ENCODE results near the gene UBE2R2. TPM values are rescaled to one million over a fixed set of nuclear protein-coding genes. Genes with fewer than 3 reads are reported as not detected.
A peak's percentile ranks its signal among the peaks of the same experiment; 100 is the strongest.
"Not testable (repeated sequence)": the region's sequence is repeated elsewhere in the genome, so short reads cannot be mapped to it uniquely, and the experiment has no call there.

Gene UBE2R2
- total and polyA plus RNA-seq, 10 donors, result 15.2 to 48.5 (median 39.9) TPM

GRCh38 chr9:33846231-33846630 is 29.3 kb downstream of the UBE2R2 start:
- H3K27me3 ChIP-seq (replicated peaks in 1 of 7), result no peaks in the 10 kb centered on the region
- no peak for DNase-seq
- peaks cover 18 to 98% (median 60%) of the 10 kb centered on the region in 6 donors for H3K4me1 ChIP-seq
- H3K4me3 ChIP-seq, result no peak overlapping the region
- H3K36me3 ChIP-seq, result no peaks in the 10 kb centered on the region
- no peaks in the 10 kb centered on the region for H3K9me3 ChIP-seq
- WGBS, 5 donors, result 73 to 82% (median 76%) methylated on average over 4 of the region's 4 CpGs
- intact Hi-C loops (cut with DNase I; ENCODE audit: low total_unique reads), result no loop called here
- H3K27ac ChIP-seq, result peak overlapping the region in 2 of 8 donors; percentile 18 to 27
- TF ChIP-seq POLR2AphosphoS5 (IDR thresholded peaks at IDR 0.05) (no peak), POLR2A (IDR thresholded peaks at IDR 0.05) (no peak)
- TF ChIP-seq, protein P1, sequence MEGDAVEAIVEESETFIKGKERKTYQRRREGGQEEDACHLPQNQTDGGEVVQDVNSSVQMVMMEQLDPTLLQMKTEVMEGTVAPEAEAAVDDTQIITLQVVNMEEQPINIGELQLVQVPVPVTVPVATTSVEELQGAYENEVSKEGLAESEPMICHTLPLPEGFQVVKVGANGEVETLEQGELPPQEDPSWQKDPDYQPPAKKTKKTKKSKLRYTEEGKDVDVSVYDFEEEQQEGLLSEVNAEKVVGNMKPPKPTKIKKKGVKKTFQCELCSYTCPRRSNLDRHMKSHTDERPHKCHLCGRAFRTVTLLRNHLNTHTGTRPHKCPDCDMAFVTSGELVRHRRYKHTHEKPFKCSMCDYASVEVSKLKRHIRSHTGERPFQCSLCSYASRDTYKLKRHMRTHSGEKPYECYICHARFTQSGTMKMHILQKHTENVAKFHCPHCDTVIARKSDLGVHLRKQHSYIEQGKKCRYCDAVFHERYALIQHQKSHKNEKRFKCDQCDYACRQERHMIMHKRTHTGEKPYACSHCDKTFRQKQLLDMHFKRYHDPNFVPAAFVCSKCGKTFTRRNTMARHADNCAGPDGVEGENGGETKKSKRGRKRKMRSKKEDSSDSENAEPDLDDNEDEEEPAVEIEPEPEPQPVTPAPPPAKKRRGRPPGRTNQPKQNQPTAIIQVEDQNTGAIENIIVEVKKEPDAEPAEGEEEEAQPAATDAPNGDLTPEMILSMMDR (IDR thresholded peaks at IDR 0.05 in 8 of 11, conservative IDR thresholded peaks at IDR 0.05 in 3 of 11), result no peak

DNA sequence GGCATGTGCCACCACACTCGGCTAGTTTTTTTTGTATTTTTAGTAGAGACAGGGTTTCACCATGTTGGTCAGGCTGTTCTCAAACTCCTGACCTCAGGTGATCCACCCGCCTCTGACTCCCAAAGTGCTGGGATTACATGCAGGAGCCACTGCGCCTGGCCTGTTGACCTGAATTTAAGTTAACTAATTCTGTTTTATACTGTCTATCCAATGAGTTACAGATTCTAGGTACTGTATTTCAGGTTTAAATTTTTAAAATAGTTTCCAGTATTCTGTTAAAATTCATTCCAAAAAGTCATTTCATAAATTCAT is 30.9 kb downstream of the UBE2R2 start:
- DNase-seq, result peak; percentile 28
- H3K27me3 ChIP-seq (replicated peaks in 1 of 7); H3K36me3 ChIP-seq; intact Hi-C loops (cut with DNase I; ENCODE audit: low total_unique reads); H3K27ac ChIP-seq; H3K9me3 ChIP-seq; H3K4me3 ChIP-seq: not testable (repeated sequence)
- peaks cover 14 to 98% (median 58%) of the 10 kb centered on the region in 6 donors for H3K4me1 ChIP-seq
- 93 to 100% (median 97%) methylated on average over 3 of the region's 3 CpGs for WGBS, 5 donors

DNA sequence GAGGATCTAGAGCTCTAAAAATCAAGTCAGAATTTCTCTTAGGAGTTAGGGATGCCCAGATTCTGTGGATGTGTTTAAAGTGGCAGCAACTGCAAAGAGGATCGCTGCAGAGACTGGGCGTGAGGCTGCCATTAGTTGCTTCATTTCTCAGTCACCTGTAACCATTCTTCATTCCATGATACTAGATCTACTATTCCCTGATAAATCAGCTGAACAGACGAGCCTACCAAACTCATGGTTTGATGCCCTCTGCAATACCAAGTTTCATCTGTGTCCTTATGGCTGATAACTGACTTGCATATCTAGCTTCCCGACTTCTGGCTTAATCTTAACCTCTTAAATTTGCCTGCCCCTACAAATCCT is 33.3 kb downstream of the UBE2R2 start:
- intact Hi-C loops (cut with DNase I; ENCODE audit: low total_unique reads), result loop anchor here (5.0 kb wide), 1 partner anchor 38 kb away; no protein-coding TSS in a partner anchor
- Histone ChIP-seq H3K9me3 (no peaks in the 10 kb centered on the region), H3K27ac (peak overlapping the region in 5 of 8 donors; percentile 7 to 54 (median 51)), H3K4me1 (peaks cover 10 to 86% (median 44%) of the 10 kb centered on the region in 6 donors), H3K4me3 (no peak overlapping the region), H3K36me3 (peaks cover 0 to 4% (median 0%) of the 10 kb centered on the region in 6 donors), H3K27me3 (replicated peaks in 1 of 7) (no peaks in the 10 kb centered on the region)
- no peak for DNase-seq
- TF ChIP-seq POLR2AphosphoS5 (IDR thresholded peaks at IDR 0.05), result no peak
- TF ChIP-seq, protein P1 (IDR thresholded peaks at IDR 0.05 in 8 of 11, conservative IDR thresholded peaks at IDR 0.05 in 3 of 11), result no peak
- TF ChIP-seq POLR2A (IDR thresholded peaks at IDR 0.05), result no peak
- WGBS, 5 donors, result 86 to 94% (median 93%) methylated on average over 4 of the region's 4 CpGs

GRCh38 chr9:33850677-33851076 is 33.7 kb downstream of the UBE2R2 start:
- Histone ChIP-seq H3K9me3 (no peaks in the 10 kb centered on the region), H3K27ac (peak overlapping the region in 6 of 8 donors; percentile 7 to 54 (median 36)), H3K36me3 (peaks cover 0 to 4% (median 0%) of the 10 kb centered on the region in 6 donors), H3K4me1 (peaks cover 10 to 86% (median 45%) of the 10 kb centered on the region in 6 donors), H3K27me3 (replicated peaks in 1 of 7) (no peaks in the 10 kb centered on the region), H3K4me3 (no peak overlapping the region)
- no peak for TF ChIP-seq POLR2A (IDR thresholded peaks at IDR 0.05)
- no peak for TF ChIP-seq POLR2AphosphoS5 (IDR thresholded peaks at IDR 0.05)
- TF ChIP-seq, protein P1 (IDR thresholded peaks at IDR 0.05 in 8 of 11, conservative IDR thresholded peaks at IDR 0.05 in 3 of 11), result no peak
- DNase-seq, result no peak
- intact Hi-C loops (cut with DNase I; ENCODE audit: low total_unique reads), result loop anchor here (5.0 kb wide), 1 partner anchor 38 kb away; no protein-coding TSS in a partner anchor

DNA sequence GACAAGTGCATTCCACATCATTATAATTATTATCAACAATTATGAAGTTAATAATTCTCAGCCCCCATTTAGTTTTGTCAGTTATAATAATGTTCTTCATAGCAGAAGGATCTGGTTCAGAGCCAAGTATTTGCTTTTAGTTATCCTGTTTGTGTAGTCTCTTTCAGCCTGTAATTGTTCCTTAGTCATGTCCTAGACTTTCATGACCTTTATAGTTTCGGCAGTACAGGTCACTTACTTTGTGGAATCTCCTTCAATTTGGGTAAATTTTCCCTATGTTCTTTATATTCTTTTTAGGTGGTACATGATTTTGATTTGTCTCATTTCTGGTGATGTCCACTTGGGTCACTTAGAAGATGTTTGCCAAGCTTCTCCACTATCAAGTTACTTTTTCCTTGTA is 34.3 kb downstream of the UBE2R2 start:
- 60 to 83% (median 68%) methylated on average over 1 of the region's 1 CpG for WGBS, 5 donors
- no peak for DNase-seq
- TF ChIP-seq POLR2AphosphoS5 (IDR thresholded peaks at IDR 0.05) (no peak), POLR2A (IDR thresholded peaks at IDR 0.05) (no peak)
- TF ChIP-seq, protein P1 (IDR thresholded peaks at IDR 0.05 in 8 of 11, conservative IDR thresholded peaks at IDR 0.05 in 3 of 11), result no peak
- Histone ChIP-seq H3K27ac (peak overlapping the region in 4 of 8 donors; percentile 16 to 53 (median 34)), H3K4me3 (no peak overlapping the region), H3K4me1 (peaks cover 10 to 86% (median 46%) of the 10 kb centered on the region in 6 donors), H3K27me3 (replicated peaks in 1 of 7) (no peaks in the 10 kb centered on the region), H3K36me3 (peaks cover 0 to 4% (median 0%) of the 10 kb centered on the region in 6 donors), H3K9me3 (no peaks in the 10 kb centered on the region)
- intact Hi-C loops (cut with DNase I; ENCODE audit: low total_unique reads), result loop anchor here (5.0 kb wide), 1 partner anchor 39 kb away; no protein-coding TSS in a partner anchor
